HepG2 (cell line): ENCODE measurements around the gene VSTM5. TPM values are rescaled to one million over a fixed set of nuclear protein-coding genes. Genes with fewer than 3 reads are reported as not detected.

Experiments
- ATAC-seq: fragments of 200-7000 bp; cut with Tn5 transposase; 3 replicates; pipeline ENCODE4 v1.9.1; 2020; ENCODE audit warnings: mild to moderate bottlenecking, moderate library complexity
- BruUV-seq: library from RNA; stranded (reverse); fragments of 400-500 nt; replicated peaks from 2 replicates; lab custom pipeline; 2021; lab: Mats Ljungman, UMichigan
- CTCF ChIA-PET: fragments of 300-600 bp; formaldehyde crosslinking; extraction: SDS; loops from one replicate; lab custom pipeline; 2021; ENCODE audit warnings: low total read pairs, inconsistent platforms, low intra/inter-chr PET ratio; lab: Yijun Ruan, JAX
- POLR2A ChIA-PET: fragments of 350-600 bp; sonication (Branson Sonifier 250); formaldehyde crosslinking; loops from one replicate; lab custom pipeline; 2020; ENCODE audit warnings: antibody characterized with exemption, inconsistent platforms; lab: Yijun Ruan, JAX
- DNase-seq: peaks from one replicate; pipeline ENCODE4 v3.0.0-alpha.2; 2015; ENCODE audit warnings: low spot score
- FAIRE-seq: peaks from 3 replicates; lab custom pipeline; 2011; peaks lifted over from hg19 to GRCh38; lab: Jason Lieb, UNC
- H2AFZ ChIP-seq: one replicate; pipeline ENCODE4 v1.6.1; 2011; ENCODE audit warnings: low read length, inconsistent platforms
- H3K27ac ChIP-seq: fragments of 300-600 bp; 3 replicates; pipeline ENCODE4 v1.8.0; 2011; ENCODE audit warnings: mixed run types, mild to moderate bottlenecking, mixed read lengths, low read length, inconsistent platforms; ENCODE audit not compliant: insufficient read depth; ENCODE audit errors: extremely low read length
- H3K27me3 ChIP-seq, 2 experiments: fragments of 200-600 bp in 1 of 2; 2 replicates in 1 of 2; 3 replicates in 1 of 2; pipeline versions ENCODE4 v1.6.0 to v1.8.0; 2011; ENCODE audit warnings: low read length in 2 of 2, mild to moderate bottlenecking in 2 of 2, moderate library complexity in 2 of 2, inconsistent platforms in 1 of 2; ENCODE audit not compliant: insufficient read depth in 2 of 2, control insufficient read depth in 1 of 2
- H3K36me3 ChIP-seq, 2 experiments: fragments of 200-600 bp in 1 of 2; replicated peaks in 1 of 2; 2 replicates in 1 of 2; 3 replicates in 1 of 2; pipeline versions ENCODE4 v1.5.1 to v1.8.0; 2011; ENCODE audit warnings: low read length in 2 of 2, inconsistent platforms in 1 of 2; ENCODE audit not compliant: insufficient read depth in 2 of 2, control insufficient read depth in 1 of 2
- H3K4me1 ChIP-seq: 2 replicates; pipeline ENCODE4 v1.5.1; 2012; ENCODE audit warnings: low read length, inconsistent platforms; ENCODE audit not compliant: insufficient read depth
- H3K4me2 ChIP-seq: 2 replicates; pipeline ENCODE4 v1.6.0; 2011; ENCODE audit warnings: low read depth, low read length, inconsistent platforms
- H3K4me3 ChIP-seq, 3 experiments: fragments of 200-600 bp in 1 of 3; sonication (generic), shearing (Covaris generic) in 1 of 3; replicated peaks in 1 of 3; 2 replicates each; pipeline ENCODE4 v1.5.1; 2011 to 2016; ENCODE audit warnings: low read length in 3 of 3, inconsistent platforms in 2 of 3, low read depth in 2 of 3, mild to moderate bottlenecking in 2 of 3, control low read depth in 1 of 3, mixed read lengths in 1 of 3; ENCODE audit not compliant: insufficient read depth in 1 of 3
- H3K79me2 ChIP-seq: one replicate; pipeline ENCODE4 v1.6.1; 2011; ENCODE audit warnings: low read length, inconsistent platforms; ENCODE audit not compliant: insufficient read depth
- H3K9ac ChIP-seq: 2 replicates; pipeline ENCODE4 v1.6.0; 2011; ENCODE audit warnings: mild to moderate bottlenecking, low read depth, low read length, inconsistent platforms; ENCODE audit not compliant: insufficient read depth
- H3K9me3 ChIP-seq: 2 replicates; pipeline ENCODE4 v1.5.1; 2012; ENCODE audit warnings: mild to moderate bottlenecking, low read length
- H4K20me1 ChIP-seq: 2 replicates; pipeline ENCODE4 v1.6.0; 2011; ENCODE audit warnings: inconsistent platforms, mild to moderate bottlenecking, low read length, moderate library complexity; ENCODE audit not compliant: insufficient read depth
- HNRNPLL ChIP-seq: fragments of 200-400 bp; formaldehyde crosslinking; IDR thresholded peaks from 2 replicates; pipeline ENCODE4 v1.6.1; 2017; ENCODE audit warnings: mild to moderate bottlenecking, low read depth, low read length; ENCODE audit not compliant: poor library complexity, severe bottlenecking
- ZNF207 ChIP-seq: fragments of 450-650 bp; IDR thresholded peaks from 2 replicates; pipeline ENCODE4 v1.6.1; 2016; ENCODE audit warnings: antibody characterized with exemption, borderline replicate concordance
- ZNF292 ChIP-seq: sonication (generic); formaldehyde crosslinking; IDR thresholded peaks from 2 replicates; pipeline ENCODE4 v1.8.1; 2022; ENCODE audit warnings: mild to moderate bottlenecking, low read depth, missing genetic modification reagents, borderline replicate concordance
- ZNF329 ChIP-seq: sonication (generic); formaldehyde crosslinking; IDR thresholded peaks from 2 replicates; pipeline ENCODE4 v1.9.0; 2021; ENCODE audit warnings: low read depth, mild to moderate bottlenecking, missing genetic modification reagents
- ZNF564 ChIP-seq: sonication (generic); formaldehyde crosslinking; IDR thresholded peaks from 2 replicates; pipeline ENCODE4 v1.8.1; 2023; ENCODE audit warnings: mild to moderate bottlenecking, missing genetic modification reagents
- WGBS: methylation state at CpG from one replicate; pipeline ENCODE4 v1.1.6; 2017; ENCODE audit warnings: low lambda C conversion rate; 5-methylcytosine and 5-hydroxymethylcytosine counted together
- in situ Hi-C: cut with HindIII; loops from 2 replicates; pipeline ENCODE4 v1.10.0; 2017; ENCODE audit warnings: low pct_unique_long_range_greater_than_20kb; ENCODE audit not compliant: extremely low pct_ligation_motif_present
- intact Hi-C: fragments of 100-400 bp; cut with micrococcal nuclease; formaldehyde crosslinking; loops from one replicate; pipeline ENCODE4 v1.10.0; 2022; ENCODE audit not compliant: unreplicated experiment
- polyA plus RNA-seq, 8 experiments: library from polyadenylated mRNA; depleted of rRNA in 3 of 8; stranded (reverse) in 7 of 8; unstranded in 1 of 8; fragments of >200 nt; fragmentation: Illumina TruSeq in 4 of 8; extraction: Trizol in 4 of 8; gene quantifications; 2 replicates each; pipeline versions ENCODE4 v1.2.1 to v1.2.3, GENCODE V29; 2011 to 2016; ENCODE audit warnings: low read depth in 4 of 8, missing spikeins in 1 of 8, mixed read lengths in 1 of 8; ENCODE audit not compliant: insufficient read depth in 1 of 8
- total RNA-seq, 5 experiments: library from RNA; depleted of rRNA; stranded (reverse); fragments of >200 nt; fragmentation: Illumina TruSeq; extraction: Trizol; gene quantifications; 2 replicates each; pipeline ENCODE4 v1.2.3, GENCODE V29; 2016; ENCODE audit warnings: low read depth in 1 of 5
- TF ChIP-seq, protein P1 (sequence below): sonication (generic); formaldehyde crosslinking; IDR thresholded peaks from 2 replicates; pipeline ENCODE4 v1.5.0; 2020; ENCODE audit warnings: mild to moderate bottlenecking, missing genetic modification reagents
- TF ChIP-seq, protein P2 (sequence below): sonication (generic); formaldehyde crosslinking; IDR thresholded peaks from 2 replicates; pipeline ENCODE4 v1.4.0; 2020; ENCODE audit warnings: low read depth, missing genetic modification reagents

VSTM5 gene
- total and polyA plus RNA-seq, 2 of the 13 experiments (the other 11 are each of a cell fraction or from before 2014, with no cell fraction given), result not detected

DNA sequence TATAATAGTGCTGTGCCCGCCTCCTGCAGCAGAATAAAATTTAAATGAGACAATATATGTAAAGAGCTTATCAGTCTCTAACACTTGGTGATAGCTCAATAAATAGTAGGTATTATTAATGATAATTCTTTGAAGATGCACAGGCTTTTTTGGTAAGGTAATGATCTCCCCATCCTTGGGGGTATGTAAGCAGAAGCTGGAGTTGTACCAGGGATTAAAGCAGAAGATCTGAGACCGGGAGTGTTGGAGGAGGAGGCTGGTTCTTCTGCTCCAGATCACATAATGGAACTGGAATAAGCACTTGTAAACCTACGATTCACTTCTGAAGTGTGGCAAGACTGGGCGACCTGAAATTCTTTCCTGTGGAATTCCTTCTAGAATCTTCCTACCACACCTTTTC, 8.4 kb downstream of the VSTM5 start:
- Histone ChIP-seq H4K20me1 (no peaks in the 10 kb centered on the region), H3K9ac (no peak overlapping the region)
- no TSS peak for BruUV-seq
- DNase-seq, result no peak
- CTCF ChIA-PET, result no interaction called here
- TF ChIP-seq ZNF564, result no peak
- TF ChIP-seq HNRNPLL, result no peak
- TF ChIP-seq, protein P1, sequence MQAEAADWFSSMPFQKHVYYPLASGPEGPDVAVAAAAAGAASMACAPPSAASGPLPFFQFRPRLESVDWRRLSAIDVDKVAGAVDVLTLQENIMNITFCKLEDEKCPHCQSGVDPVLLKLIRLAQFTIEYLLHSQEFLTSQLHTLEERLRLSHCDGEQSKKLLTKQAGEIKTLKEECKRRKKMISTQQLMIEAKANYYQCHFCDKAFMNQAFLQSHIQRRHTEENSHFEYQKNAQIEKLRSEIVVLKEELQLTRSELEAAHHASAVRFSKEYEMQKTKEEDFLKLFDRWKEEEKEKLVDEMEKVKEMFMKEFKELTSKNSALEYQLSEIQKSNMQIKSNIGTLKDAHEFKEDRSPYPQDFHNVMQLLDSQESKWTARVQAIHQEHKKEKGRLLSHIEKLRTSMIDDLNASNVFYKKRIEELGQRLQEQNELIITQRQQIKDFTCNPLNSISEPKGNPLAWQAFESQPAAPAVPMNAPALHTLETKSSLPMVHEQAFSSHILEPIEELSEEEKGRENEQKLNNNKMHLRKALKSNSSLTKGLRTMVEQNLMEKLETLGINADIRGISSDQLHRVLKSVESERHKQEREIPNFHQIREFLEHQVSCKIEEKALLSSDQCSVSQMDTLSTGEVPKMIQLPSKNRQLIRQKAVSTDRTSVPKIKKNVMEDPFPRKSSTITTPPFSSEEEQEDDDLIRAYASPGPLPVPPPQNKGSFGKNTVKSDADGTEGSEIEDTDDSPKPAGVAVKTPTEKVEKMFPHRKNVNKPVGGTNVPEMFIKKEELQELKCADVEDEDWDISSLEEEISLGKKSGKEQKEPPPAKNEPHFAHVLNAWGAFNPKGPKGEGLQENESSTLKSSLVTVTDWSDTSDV (CRISPR knock-in tag), result no peak
- no peak for TF ChIP-seq ZNF292 (CRISPR knock-in tag)
- no peak for TF ChIP-seq ZNF207
- no peak for TF ChIP-seq ZNF329 (CRISPR knock-in tag)
- TF ChIP-seq, protein P2, sequence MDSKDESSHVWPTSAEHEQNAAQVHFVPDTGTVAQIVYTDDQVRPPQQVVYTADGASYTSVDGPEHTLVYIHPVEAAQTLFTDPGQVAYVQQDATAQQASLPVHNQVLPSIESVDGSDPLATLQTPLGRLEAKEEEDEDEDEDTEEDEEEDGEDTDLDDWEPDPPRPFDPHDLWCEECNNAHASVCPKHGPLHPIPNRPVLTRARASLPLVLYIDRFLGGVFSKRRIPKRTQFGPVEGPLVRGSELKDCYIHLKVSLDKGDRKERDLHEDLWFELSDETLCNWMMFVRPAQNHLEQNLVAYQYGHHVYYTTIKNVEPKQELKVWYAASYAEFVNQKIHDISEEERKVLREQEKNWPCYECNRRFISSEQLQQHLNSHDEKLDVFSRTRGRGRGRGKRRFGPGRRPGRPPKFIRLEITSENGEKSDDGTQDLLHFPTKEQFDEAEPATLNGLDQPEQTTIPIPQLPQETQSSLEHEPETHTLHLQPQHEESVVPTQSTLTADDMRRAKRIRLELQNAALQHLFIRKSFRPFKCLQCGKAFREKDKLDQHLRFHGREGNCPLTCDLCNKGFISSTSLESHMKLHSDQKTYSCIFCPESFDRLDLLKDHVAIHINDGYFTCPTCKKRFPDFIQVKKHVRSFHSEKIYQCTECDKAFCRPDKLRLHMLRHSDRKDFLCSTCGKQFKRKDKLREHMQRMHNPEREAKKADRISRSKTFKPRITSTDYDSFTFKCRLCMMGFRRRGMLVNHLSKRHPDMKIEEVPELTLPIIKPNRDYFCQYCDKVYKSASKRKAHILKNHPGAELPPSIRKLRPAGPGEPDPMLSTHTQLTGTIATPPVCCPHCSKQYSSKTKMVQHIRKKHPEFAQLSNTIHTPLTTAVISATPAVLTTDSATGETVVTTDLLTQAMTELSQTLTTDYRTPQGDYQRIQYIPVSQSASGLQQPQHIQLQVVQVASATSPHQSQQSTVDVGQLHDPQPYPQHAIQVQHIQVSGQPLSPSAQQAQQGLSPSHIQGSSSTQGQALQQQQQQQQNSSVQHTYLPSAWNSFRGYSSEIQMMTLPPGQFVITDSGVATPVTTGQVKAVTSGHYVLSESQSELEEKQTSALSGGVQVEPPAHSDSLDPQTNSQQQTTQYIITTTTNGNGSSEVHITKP, result no peak
- TF ChIP-seq, all 625 proteins: peak for 0
- H3K27me3 ChIP-seq, result peaks cover 0 to 27% of the 10 kb centered on the region in 2 experiments; a peak in 2 of 5 replicates
- in situ Hi-C loops (no loop called here), intact Hi-C loops (no loop called here)
- no peaks in the 10 kb centered on the region for H3K79me2 ChIP-seq
- 45% methylated on average over 4 of the region's 4 CpGs for WGBS
- no peak overlapping the region for H2AFZ ChIP-seq
- ATAC-seq (no peak), FAIRE-seq (no peak)
- POLR2A ChIA-PET, result interaction anchor here (1.0 kb wide), 1 partner anchor 101 kb away, joined by 3 read pairs; the partner anchor contains the start of genes C11orf54 and TAF1D
- H3K4me1 ChIP-seq, result peaks cover 17% of the 10 kb centered on the region
- H3K27ac ChIP-seq, result no peak overlapping the region
- no peak overlapping the region for H3K4me3 ChIP-seq
- H3K9me3 ChIP-seq, result no peaks in the 10 kb centered on the region
- H3K4me2 ChIP-seq, result no peak overlapping the region
- H3K36me3 ChIP-seq, result no peaks in the 10 kb centered on the region
